Cardiac fibroblast (primary cell): ENCODE results near the gene TECPR2.

ENCODE experiments used
- DNase-seq, 2 donors: peaks; one replicate each; pipeline versions ENCODE4 v3.0.0 to v3.0.0-alpha.2; 2010; ENCODE audit warnings: low read depth in 2 of 2
- H3K4me3 ChIP-seq, 2 donors: replicated peaks in 1 of 2; 1 replicate in 1 of 2; 2 replicates in 1 of 2; pipeline ENCODE4 v1.5.1; 2011; ENCODE audit warnings: low read depth in 2 of 2, low read length in 2 of 2, mild to moderate bottlenecking in 2 of 2, moderate library complexity in 1 of 2
- TF ChIP-seq, protein P1 (sequence below): IDR thresholded peaks from one replicate; pipeline ENCODE4 v1.5.1; 2011; ENCODE audit warnings: low read depth, mild to moderate bottlenecking, low read length, inconsistent platforms

The TECPR2 gene

DNA sequence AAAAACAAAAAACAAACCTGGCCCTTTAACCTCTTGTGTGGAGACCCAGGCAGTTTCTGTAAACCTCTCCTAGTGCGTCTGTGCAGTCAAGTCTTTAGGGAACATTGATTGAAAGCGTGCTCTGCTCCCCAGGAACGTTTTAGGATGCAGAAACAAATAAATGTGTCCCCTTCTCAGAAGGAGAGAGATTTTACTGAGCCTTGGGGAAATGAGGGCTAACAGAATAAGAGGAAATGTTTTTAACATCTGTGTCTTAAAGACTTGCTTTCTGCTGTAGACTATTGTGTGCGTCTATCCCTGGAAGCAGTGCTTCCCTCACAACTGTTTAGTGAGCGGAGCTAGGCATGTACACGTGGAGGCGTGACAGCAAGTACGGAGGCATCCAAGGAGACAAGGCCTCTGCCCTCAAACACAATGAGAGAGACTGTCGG is 54.3 kb downstream of the TECPR2 start:
- no peak overlapping the region for H3K4me3 ChIP-seq
- no peak for DNase-seq
- TF ChIP-seq, protein P1, sequence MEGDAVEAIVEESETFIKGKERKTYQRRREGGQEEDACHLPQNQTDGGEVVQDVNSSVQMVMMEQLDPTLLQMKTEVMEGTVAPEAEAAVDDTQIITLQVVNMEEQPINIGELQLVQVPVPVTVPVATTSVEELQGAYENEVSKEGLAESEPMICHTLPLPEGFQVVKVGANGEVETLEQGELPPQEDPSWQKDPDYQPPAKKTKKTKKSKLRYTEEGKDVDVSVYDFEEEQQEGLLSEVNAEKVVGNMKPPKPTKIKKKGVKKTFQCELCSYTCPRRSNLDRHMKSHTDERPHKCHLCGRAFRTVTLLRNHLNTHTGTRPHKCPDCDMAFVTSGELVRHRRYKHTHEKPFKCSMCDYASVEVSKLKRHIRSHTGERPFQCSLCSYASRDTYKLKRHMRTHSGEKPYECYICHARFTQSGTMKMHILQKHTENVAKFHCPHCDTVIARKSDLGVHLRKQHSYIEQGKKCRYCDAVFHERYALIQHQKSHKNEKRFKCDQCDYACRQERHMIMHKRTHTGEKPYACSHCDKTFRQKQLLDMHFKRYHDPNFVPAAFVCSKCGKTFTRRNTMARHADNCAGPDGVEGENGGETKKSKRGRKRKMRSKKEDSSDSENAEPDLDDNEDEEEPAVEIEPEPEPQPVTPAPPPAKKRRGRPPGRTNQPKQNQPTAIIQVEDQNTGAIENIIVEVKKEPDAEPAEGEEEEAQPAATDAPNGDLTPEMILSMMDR: no peak

DNA sequence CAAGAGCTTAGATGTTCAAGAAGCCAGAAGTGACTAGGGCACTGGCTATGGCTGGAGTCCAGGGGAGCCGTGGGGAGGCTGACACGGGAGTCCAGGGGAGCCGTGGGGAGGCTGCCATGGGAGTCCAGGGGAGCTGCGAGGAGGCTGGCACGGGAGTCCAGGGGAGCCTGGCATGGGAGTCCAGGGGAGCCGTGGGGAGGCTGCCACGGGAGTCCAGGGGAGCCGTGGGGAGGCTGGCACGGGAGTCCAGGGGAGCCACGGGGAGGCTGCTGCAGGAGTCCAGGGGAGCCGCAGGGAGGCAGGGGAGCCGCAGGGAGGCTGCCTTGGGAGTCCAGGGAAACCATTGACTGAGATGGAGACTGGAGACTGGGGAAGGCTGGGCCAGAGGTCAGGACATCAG is 54.9 kb downstream of the TECPR2 start:
- TF ChIP-seq, protein P1: no peak
- H3K4me3 ChIP-seq: no peak overlapping the region
- no peak for DNase-seq

DNA sequence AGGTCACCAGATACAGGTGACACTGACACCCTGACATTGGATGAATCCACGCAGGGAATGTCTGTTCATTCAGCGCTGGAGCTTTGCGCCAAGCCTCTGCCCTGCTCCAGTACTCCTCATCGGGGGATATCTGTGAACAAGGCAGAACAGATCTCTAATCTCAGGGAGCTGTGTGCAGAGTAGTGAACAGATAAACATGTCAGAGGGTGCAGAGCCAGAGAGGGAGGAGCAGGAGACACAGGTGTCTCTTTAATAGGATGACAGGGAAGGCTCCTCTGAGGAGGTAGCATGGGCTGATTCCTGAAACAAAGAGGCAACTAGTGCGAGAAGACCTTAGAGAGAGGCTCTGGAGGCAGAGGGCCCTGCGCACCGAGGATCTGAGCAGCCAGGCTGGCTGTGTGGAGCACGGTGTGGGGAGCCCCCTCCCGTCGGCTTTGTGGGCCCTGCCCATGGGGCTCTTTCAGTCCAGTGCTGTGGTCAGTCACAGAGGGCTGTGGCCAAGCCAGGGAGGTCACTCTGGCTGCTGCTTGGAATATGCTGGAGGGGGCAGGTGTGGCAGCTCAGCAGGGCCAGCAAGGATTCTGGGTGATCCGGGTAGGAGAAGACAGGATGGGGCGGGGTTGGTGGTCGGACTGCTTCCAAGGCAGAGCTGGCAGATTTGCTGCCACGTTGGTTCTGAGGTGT is 55.6 kb downstream of the TECPR2 start:
- TF ChIP-seq, protein P1: no peak
- no peak overlapping the region for H3K4me3 ChIP-seq
- DNase-seq: no peak

DNA sequence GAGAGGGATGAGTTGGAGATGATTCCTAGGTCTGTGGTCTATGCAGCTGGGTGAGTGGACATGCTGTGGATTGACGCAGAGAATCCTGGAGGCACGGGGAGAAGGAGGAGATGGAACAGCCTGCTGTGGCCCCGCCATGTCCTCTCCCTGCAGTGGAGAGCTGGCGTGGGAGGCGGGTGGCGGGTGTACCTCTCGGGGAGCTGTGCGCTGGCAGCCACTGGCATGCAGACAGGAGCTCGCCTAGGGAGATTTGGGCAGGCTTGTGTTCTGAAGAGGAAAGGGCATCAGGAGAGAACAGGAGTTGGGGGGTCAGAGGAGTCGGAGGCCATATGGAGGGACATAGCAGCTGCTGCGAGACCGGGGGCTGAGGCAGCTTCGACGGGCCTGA is 56.1 kb downstream of the TECPR2 start:
- TF ChIP-seq, protein P1: no peak
- no peak for DNase-seq
- no peak overlapping the region for H3K4me3 ChIP-seq

DNA sequence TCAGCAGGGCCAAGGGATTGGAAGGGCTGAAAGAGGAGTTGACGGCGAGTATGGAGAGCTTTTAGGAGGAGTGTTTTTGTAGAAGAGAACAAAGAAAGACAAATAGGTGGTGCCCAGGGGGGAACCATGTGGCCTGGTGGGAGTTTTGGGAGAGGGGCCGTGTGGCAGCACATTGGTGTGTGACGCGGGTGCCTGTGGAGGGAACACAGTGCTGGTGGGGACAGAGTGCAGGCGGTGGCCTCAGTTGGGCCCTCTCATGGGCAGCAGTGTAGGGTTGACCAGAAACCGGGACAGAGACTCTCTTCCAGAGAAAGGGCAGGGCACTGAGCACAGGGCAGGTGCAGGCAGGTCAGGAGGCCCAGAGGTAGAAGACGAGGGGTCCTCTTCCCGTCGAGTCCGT is 56.5 kb downstream of the TECPR2 start:
- TF ChIP-seq, protein P1: no peak
- DNase-seq: no peak
- no peak overlapping the region for H3K4me3 ChIP-seq

DNA sequence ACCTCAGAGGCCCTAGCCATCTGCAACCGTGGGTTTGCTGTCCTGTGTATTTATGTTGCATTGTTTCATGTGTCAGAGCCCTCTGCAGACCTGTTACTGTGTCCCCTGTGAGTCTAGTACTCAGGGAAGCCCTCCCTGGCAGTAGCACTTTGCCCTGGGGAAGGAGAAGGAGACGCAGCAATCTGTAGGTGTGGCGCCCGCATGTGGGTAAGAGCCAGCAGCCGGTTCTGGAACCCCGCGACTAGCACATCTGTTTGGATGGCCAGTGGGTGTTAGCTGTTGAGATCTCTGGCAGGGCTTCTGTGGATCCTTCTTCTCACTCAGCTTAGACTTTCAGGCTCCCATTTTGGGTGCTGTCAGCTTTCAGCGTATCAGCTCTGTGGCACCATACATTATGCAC is 57.0 kb downstream of the TECPR2 start:
- no peak overlapping the region for H3K4me3 ChIP-seq
- DNase-seq: no peak
- TF ChIP-seq, protein P1: no peak
